Measurements from ENCODE around the gene ALDH7A1.
A peak's percentile ranks its signal among the peaks of the same experiment; 100 is the strongest.

Gene ALDH7A1

GRCh38 chr5:126497506-126497905, 97.5 kb downstream of the ALDH7A1 start:
- Histone ChIP-seq H3K27me3 (ENCODE audit: insufficient read depth, low read length) (no peaks in the 10 kb centered on the region), H3F3A (ENCODE audit: insufficient read depth, low read length) (no peaks in the 10 kb centered on the region), H3K4me3 (ENCODE audit: low read depth, low read length, poor library complexity, severe bottlenecking) (no peak overlapping the region)

GRCh38 chr5:126494393-126494792, 100.6 kb downstream of the ALDH7A1 start:
- Histone ChIP-seq H3K27me3 (ENCODE audit: insufficient read depth, low read length) (no peaks in the 10 kb centered on the region), H3K4me3 (ENCODE audit: low read depth, low read length, poor library complexity, severe bottlenecking) (no peak overlapping the region), H3K36me3 (ENCODE audit: insufficient read depth, low read length) (no peaks in the 10 kb centered on the region), H3K4me2 (ENCODE audit: low read length) (no peak overlapping the region), H3K9me2 (ENCODE audit: low read depth, low read length) (no peaks in the 10 kb centered on the region), H3K27ac (ENCODE audit: low read depth, low read length, poor library complexity, severe bottlenecking) (no peak overlapping the region), H3K9me3 (ENCODE audit: low read length) (no peaks in the 10 kb centered on the region), H4K20me1 (ENCODE audit: insufficient read depth, low read length) (no peaks in the 10 kb centered on the region), H3K79me2 (ENCODE audit: insufficient read depth, low read length) (no peaks in the 10 kb centered on the region), H2AFZ (ENCODE audit: low read length) (no peak overlapping the region), H3F3A (ENCODE audit: insufficient read depth, low read length) (no peaks in the 10 kb centered on the region), H3K4me1 (ENCODE audit: insufficient read depth, low read length, severe bottlenecking) (no peaks in the 10 kb centered on the region), H3K9ac (ENCODE audit: low read length) (no peak overlapping the region)
- TF ChIP-seq EZH2 (IDR thresholded peaks at IDR 0.05; ENCODE audit: borderline replicate concordance, low read length) (no peak), CTCF (IDR thresholded peaks at IDR 0.05; ENCODE audit: low read length) (no peak)

More at GRCh38 chr5:126497506-126497905, 97.5 kb downstream of the ALDH7A1 start:
- Histone ChIP-seq H3K9me2 (ENCODE audit: low read depth, low read length) (no peaks in the 10 kb centered on the region), H3K9me3 (ENCODE audit: low read length) (no peaks in the 10 kb centered on the region), H3K4me2 (ENCODE audit: low read length) (no peak overlapping the region), H3K36me3 (ENCODE audit: insufficient read depth, low read length) (no peaks in the 10 kb centered on the region), H3K79me2 (ENCODE audit: insufficient read depth, low read length) (no peaks in the 10 kb centered on the region), H3K27ac (ENCODE audit: low read depth, low read length, poor library complexity, severe bottlenecking) (no peak overlapping the region), H3K4me1 (ENCODE audit: insufficient read depth, low read length, severe bottlenecking) (no peaks in the 10 kb centered on the region), H2AFZ (ENCODE audit: low read length) (no peak overlapping the region), H4K20me1 (ENCODE audit: insufficient read depth, low read length) (no peaks in the 10 kb centered on the region), H3K9ac (ENCODE audit: low read length) (no peak overlapping the region)
- TF ChIP-seq CTCF (IDR thresholded peaks at IDR 0.05; ENCODE audit: low read length) (no peak), EZH2 (IDR thresholded peaks at IDR 0.05; ENCODE audit: borderline replicate concordance, low read length) (no peak)

- Histone ChIP-seq H3K36me3 (ENCODE audit: insufficient read depth, low read length) (no peaks in the 10 kb centered on the region; the same call in 1 of the 2 replicates), H3K4me3 (ENCODE audit: low read depth, low read length, poor library complexity, severe bottlenecking) (no peak overlapping the region), H3K79me2 (ENCODE audit: insufficient read depth, low read length) (no peaks in the 10 kb centered on the region), H3K9ac (ENCODE audit: low read length) (no peak overlapping the region), H3K4me1 (ENCODE audit: insufficient read depth, low read length, severe bottlenecking) (no peaks in the 10 kb centered on the region), H4K20me1 (ENCODE audit: insufficient read depth, low read length) (no peaks in the 10 kb centered on the region), H3K27ac (ENCODE audit: low read depth, low read length, poor library complexity, severe bottlenecking) (no peak overlapping the region), H3K9me3 (ENCODE audit: low read length) (no peaks in the 10 kb centered on the region), H2AFZ (ENCODE audit: low read length) (no peak overlapping the region), H3K9me2 (ENCODE audit: low read depth, low read length) (no peaks in the 10 kb centered on the region), H3F3A (ENCODE audit: insufficient read depth, low read length) (no peaks in the 10 kb centered on the region), H3K4me2 (ENCODE audit: low read length) (no peak overlapping the region), H3K27me3 (ENCODE audit: insufficient read depth, low read length) (no peaks in the 10 kb centered on the region)
- TF ChIP-seq CTCF (IDR thresholded peaks at IDR 0.05; ENCODE audit: low read length): peak; percentile 54
- TF ChIP-seq EZH2 (IDR thresholded peaks at IDR 0.05; ENCODE audit: borderline replicate concordance, low read length): no peak
These were observed 102.1 kb downstream of the ALDH7A1 start for GRCh38 chr5:126492939-126493338.

All from OCI-LY1 (cell line).